Measurements from ENCODE around the gene NOL8.

The NOL8 gene

DNA sequence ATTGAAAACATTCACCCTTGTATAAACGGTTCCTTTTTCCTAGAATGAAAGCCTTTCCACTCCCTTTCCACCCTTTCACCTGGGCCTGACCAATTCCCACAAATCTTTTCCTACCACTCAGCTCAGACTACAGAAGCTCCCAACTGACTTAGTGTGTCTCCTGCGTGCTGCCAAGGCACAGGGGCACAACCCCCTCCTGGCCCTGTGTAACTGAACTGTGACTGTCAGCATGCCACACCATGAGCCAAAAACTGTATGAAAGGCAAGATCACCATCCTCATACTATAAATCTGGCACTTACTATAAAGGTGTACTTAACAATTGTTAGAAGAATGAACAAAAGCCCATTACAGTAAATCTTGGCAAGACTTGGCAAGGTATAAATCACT, 11.5 kb downstream of the NOL8 start:
- no peaks in the 10 kb centered on the region for H3K9me3 ChIP-seq (ENCODE audit: control insufficient read depth in 1 of 2, low read length in 2 of 2)
- H3K27me3 ChIP-seq (ENCODE audit: control insufficient read depth in 1 of 2, insufficient read depth in 2 of 2, low read length in 2 of 2), result no peaks in the 10 kb centered on the region
- peaks cover 46 to 76% of the 10 kb centered on the region in 2 donors for H3K36me3 ChIP-seq (ENCODE audit: control insufficient read depth in 1 of 2, insufficient read depth in 2 of 2, low read length in 2 of 2)
- H3K4me1 ChIP-seq (ENCODE audit: control insufficient read depth in 1 of 2, insufficient read depth in 2 of 2, low read length in 2 of 2), result no peaks in the 10 kb centered on the region
- no peak overlapping the region for H3K27ac ChIP-seq (ENCODE audit: low read depth, low read length)
- H3K9ac ChIP-seq (ENCODE audit: low read depth in 1 of 2, low read length in 2 of 2), result no peak overlapping the region
- no peak overlapping the region for H3K4me3 ChIP-seq (ENCODE audit: low read depth in 1 of 2, low read length in 2 of 2)

DNA sequence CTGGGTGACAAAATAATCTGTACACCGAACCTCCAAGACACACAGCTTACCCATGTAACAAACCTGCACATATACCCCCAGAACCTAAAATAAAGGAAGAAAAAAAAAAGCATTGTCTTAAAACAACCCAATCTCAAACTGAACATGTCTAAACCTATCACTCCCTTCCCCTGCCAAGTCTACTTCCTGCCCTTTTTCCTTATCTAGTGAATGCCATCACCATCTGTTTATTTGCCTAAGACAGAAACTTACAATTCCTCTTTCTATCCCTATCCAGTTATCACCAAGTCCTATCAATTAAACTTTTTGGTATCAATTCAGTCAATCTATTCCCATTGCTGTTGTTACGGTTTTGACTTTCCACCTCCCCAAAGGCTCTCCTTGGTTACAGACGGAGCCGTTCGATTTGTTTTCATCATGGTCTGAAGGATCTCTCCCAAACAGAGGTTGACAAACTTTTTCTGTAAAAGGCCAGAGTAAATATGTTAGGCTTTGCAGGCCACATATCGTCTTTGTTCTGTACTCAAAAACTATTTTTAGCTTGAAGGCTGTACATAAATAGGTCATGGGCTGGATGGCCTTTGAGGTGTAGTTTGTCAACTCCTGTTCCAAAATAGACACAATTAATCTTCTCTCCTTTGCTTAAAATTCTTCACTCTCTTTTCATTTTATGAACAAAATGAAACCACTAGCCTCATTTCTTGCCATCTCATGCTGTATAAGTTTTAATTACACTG, 12.1 kb downstream of the NOL8 start:
- Histone ChIP-seq H3K9ac (ENCODE audit: low read depth in 1 of 2, low read length in 2 of 2) (no peak overlapping the region), H3K27ac (ENCODE audit: low read depth, low read length) (no peak overlapping the region)

DNA sequence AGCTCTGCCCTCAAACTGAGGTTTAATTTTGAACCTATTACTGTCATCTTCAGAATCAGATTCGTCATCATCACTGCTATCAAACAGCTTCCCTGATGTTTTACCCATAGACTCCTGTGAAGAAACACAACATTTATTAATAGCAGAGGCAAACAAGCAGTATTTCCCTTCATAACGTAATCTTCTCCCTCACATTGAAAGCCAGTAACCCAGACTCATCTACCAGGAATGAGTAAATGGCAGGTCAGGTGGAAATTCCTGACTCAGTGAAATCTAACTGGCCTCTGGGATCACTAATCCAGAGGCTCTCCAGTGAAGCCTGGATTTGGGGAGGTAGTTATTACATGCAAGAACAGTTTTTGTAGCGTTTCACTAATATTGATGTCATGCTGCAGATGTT, 14.6 kb downstream of the NOL8 start:
- H3K27me3 ChIP-seq (ENCODE audit: control insufficient read depth in 1 of 2, insufficient read depth in 2 of 2, low read length in 2 of 2), result no peaks in the 10 kb centered on the region
- peaks cover 36 to 77% of the 10 kb centered on the region in 2 donors for H3K36me3 ChIP-seq (ENCODE audit: control insufficient read depth in 1 of 2, insufficient read depth in 2 of 2, low read length in 2 of 2)

More for the DNA sequence above, 12.1 kb downstream of the NOL8 start:
- Histone ChIP-seq H3K36me3 (ENCODE audit: control insufficient read depth in 1 of 2, insufficient read depth in 2 of 2, low read length in 2 of 2) (peaks cover 45 to 76% of the 10 kb centered on the region in 2 donors), H3K4me3 (ENCODE audit: low read depth in 1 of 2, low read length in 2 of 2) (no peak overlapping the region), H3K27me3 (ENCODE audit: control insufficient read depth in 1 of 2, insufficient read depth in 2 of 2, low read length in 2 of 2) (no peaks in the 10 kb centered on the region), H3K9me3 (ENCODE audit: control insufficient read depth in 1 of 2, low read length in 2 of 2) (no peaks in the 10 kb centered on the region), H3K4me1 (ENCODE audit: control insufficient read depth in 1 of 2, insufficient read depth in 2 of 2, low read length in 2 of 2) (no peaks in the 10 kb centered on the region)

DNA sequence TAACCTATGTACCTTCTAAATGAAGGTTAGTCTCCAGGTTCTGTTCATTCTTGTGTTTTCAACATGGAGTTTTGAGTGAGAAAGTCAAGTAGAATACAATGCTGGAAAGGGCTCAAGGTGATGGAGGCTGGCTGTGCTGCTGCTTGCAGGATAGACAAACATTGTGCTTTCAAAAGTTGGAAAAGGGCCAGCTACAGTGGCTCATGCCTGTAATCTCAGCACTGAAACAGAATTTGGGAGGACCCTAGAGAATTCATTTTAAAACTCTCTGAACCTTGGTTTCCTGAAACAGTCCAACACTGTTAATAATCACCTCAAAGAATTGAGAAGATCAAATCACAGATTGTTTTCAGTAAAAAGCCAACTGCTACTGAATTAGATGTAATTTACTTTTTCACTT, 16.3 kb downstream of the NOL8 start:
- no peak overlapping the region for H3K9ac ChIP-seq (ENCODE audit: low read depth in 1 of 2, low read length in 2 of 2)
- H3K27me3 ChIP-seq (ENCODE audit: control insufficient read depth in 1 of 2, insufficient read depth in 2 of 2, low read length in 2 of 2), result no peaks in the 10 kb centered on the region
- no peaks in the 10 kb centered on the region for H3K4me1 ChIP-seq (ENCODE audit: control insufficient read depth in 1 of 2, insufficient read depth in 2 of 2, low read length in 2 of 2)
- H3K4me3 ChIP-seq (ENCODE audit: low read depth in 1 of 2, low read length in 2 of 2), result no peak overlapping the region
- H3K9me3 ChIP-seq (ENCODE audit: control insufficient read depth in 1 of 2, low read length in 2 of 2), result no peaks in the 10 kb centered on the region
- H3K27ac ChIP-seq (ENCODE audit: low read depth, low read length), result no peak overlapping the region
- peaks cover 35 to 80% of the 10 kb centered on the region in 2 donors for H3K36me3 ChIP-seq (ENCODE audit: control insufficient read depth in 1 of 2, insufficient read depth in 2 of 2, low read length in 2 of 2)

More for the DNA sequence above, 14.6 kb downstream of the NOL8 start:
- Histone ChIP-seq H3K9ac (ENCODE audit: low read depth in 1 of 2, low read length in 2 of 2) (no peak overlapping the region), H3K4me3 (ENCODE audit: low read depth in 1 of 2, low read length in 2 of 2) (no peak overlapping the region), H3K9me3 (ENCODE audit: control insufficient read depth in 1 of 2, low read length in 2 of 2) (no peaks in the 10 kb centered on the region), H3K4me1 (ENCODE audit: control insufficient read depth in 1 of 2, insufficient read depth in 2 of 2, low read length in 2 of 2) (no peaks in the 10 kb centered on the region), H3K27ac (ENCODE audit: low read depth, low read length) (no peak overlapping the region)

DNA sequence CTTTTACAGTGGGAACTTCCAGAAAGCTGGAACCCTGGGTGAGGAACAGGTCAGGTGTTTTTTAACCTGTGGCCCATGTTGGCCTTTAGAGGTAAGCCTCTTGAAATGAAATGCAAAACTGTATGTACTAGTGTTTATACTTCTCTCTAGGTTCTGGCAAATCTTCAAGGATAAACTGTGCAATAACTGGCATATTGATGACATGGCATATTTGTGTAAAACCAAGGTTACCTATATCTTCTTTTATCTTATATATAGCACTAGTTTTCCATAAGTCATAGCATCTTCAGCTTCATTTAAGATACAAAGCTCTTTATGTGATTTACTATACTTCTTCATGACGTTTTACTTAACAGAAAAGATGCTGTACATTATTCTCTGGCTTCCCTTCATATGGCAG, 24.2 kb downstream of the NOL8 start:
- no peaks in the 10 kb centered on the region for H3K9me3 ChIP-seq (ENCODE audit: control insufficient read depth in 1 of 2, low read length in 2 of 2)
- H3K27ac ChIP-seq (ENCODE audit: low read depth, low read length), result no peak overlapping the region
- peaks cover 42 to 76% of the 10 kb centered on the region in 2 donors for H3K36me3 ChIP-seq (ENCODE audit: control insufficient read depth in 1 of 2, insufficient read depth in 2 of 2, low read length in 2 of 2)
- H3K4me3 ChIP-seq (ENCODE audit: low read depth in 1 of 2, low read length in 2 of 2), result no peak overlapping the region
- no peaks in the 10 kb centered on the region for H3K27me3 ChIP-seq (ENCODE audit: control insufficient read depth in 1 of 2, insufficient read depth in 2 of 2, low read length in 2 of 2)
- no peak overlapping the region for H3K9ac ChIP-seq (ENCODE audit: low read depth in 1 of 2, low read length in 2 of 2)
- no peaks in the 10 kb centered on the region for H3K4me1 ChIP-seq (ENCODE audit: control insufficient read depth in 1 of 2, insufficient read depth in 2 of 2, low read length in 2 of 2)

DNA sequence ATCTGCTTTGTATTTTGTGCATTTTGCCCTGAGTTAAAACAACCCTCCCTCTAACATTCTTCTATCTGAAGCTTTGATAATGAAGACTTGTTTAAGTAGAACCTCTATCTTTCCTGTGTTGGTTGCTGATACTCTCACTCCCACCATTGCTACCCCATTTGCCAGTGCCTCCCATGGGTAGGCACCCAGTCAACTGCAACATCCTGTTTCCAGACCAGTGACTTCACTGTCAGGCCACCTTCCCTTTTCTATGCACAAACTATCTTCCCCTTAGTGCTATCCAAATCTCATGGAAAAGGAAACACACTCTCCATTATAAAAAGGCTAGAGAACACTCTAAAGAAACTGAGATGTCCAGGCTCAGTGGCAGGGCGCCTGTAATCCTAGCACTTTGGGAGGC, 26.0 kb downstream of the NOL8 start:
- Histone ChIP-seq H3K36me3 (ENCODE audit: control insufficient read depth in 1 of 2, insufficient read depth in 2 of 2, low read length in 2 of 2) (peaks cover 31 to 58% of the 10 kb centered on the region in 2 donors), H3K4me1 (ENCODE audit: control insufficient read depth in 1 of 2, insufficient read depth in 2 of 2, low read length in 2 of 2) (peaks cover 8% of the 10 kb centered on the region in 2 donors)

DNA sequence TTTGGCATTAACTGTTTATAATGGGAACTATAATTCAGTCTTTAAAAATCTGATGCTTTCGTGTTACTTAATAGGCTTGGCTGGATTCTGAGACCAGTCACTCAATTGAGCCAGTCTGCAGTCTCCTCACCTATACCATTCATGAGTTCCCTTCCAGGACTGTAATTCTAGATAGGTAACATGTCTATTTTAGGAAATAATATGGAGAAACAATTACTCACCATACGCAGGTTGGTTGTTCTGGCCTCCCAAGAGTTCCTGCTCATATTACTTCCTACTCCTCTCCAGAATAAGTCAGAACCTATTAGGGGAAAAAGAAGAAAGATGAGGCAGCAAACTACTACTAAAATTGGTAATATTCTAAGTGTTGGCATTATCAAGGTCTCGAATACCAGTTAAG, 27.1 kb downstream of the NOL8 start:
- H3K36me3 ChIP-seq (ENCODE audit: control insufficient read depth in 1 of 2, insufficient read depth in 2 of 2, low read length in 2 of 2), result peaks cover 30 to 50% of the 10 kb centered on the region in 2 donors
- no peaks in the 10 kb centered on the region for H3K9me3 ChIP-seq (ENCODE audit: control insufficient read depth in 1 of 2, low read length in 2 of 2)
- no peak overlapping the region for H3K4me3 ChIP-seq (ENCODE audit: low read depth in 1 of 2, low read length in 2 of 2)
- H3K9ac ChIP-seq (ENCODE audit: low read depth in 1 of 2, low read length in 2 of 2), result peak overlapping the region in 1 of 2 donors; percentile 39
- peaks cover 8% of the 10 kb centered on the region in 2 donors for H3K4me1 ChIP-seq (ENCODE audit: control insufficient read depth in 1 of 2, insufficient read depth in 2 of 2, low read length in 2 of 2)
- no peak overlapping the region for H3K27ac ChIP-seq (ENCODE audit: low read depth, low read length)
- H3K27me3 ChIP-seq (ENCODE audit: control insufficient read depth in 1 of 2, insufficient read depth in 2 of 2, low read length in 2 of 2), result no peaks in the 10 kb centered on the region

More for the DNA sequence above, 26.0 kb downstream of the NOL8 start:
- Histone ChIP-seq H3K4me3 (ENCODE audit: low read depth in 1 of 2, low read length in 2 of 2) (no peak overlapping the region), H3K9me3 (ENCODE audit: control insufficient read depth in 1 of 2, low read length in 2 of 2) (no peaks in the 10 kb centered on the region), H3K27ac (ENCODE audit: low read depth, low read length) (no peak overlapping the region), H3K27me3 (ENCODE audit: control insufficient read depth in 1 of 2, insufficient read depth in 2 of 2, low read length in 2 of 2) (no peaks in the 10 kb centered on the region), H3K9ac (ENCODE audit: low read depth in 1 of 2, low read length in 2 of 2) (no peak overlapping the region)

DNA sequence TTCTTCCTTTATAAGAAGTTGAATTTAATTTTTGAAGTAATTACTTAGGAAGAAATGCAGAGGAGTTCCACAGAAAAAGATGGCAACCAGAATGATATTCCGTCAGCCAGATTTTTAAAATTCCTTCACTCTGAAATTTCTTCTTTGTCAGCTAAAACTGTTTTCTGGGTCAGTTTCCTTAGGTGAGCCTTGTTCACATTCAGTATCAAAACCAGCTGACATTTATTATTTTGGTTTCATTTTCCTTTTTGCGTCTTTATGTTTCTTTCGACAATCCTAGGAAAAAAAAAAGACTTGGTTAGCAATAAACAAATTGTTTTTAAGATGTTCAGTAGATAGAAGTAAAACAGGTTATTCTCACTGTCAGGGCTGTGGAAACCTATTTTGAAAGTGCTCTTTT, 27.5 kb downstream of the NOL8 start:
- Histone ChIP-seq H3K9me3 (ENCODE audit: control insufficient read depth in 1 of 2, low read length in 2 of 2) (no peaks in the 10 kb centered on the region), H3K36me3 (ENCODE audit: control insufficient read depth in 1 of 2, insufficient read depth in 2 of 2, low read length in 2 of 2) (peaks cover 25 to 46% of the 10 kb centered on the region in 2 donors), H3K9ac (ENCODE audit: low read depth in 1 of 2, low read length in 2 of 2) (peak overlapping the region in 1 of 2 donors; percentile 39), H3K4me1 (ENCODE audit: control insufficient read depth in 1 of 2, insufficient read depth in 2 of 2, low read length in 2 of 2) (peaks cover 11 to 13% of the 10 kb centered on the region in 2 donors), H3K27me3 (ENCODE audit: control insufficient read depth in 1 of 2, insufficient read depth in 2 of 2, low read length in 2 of 2) (no peaks in the 10 kb centered on the region), H3K27ac (ENCODE audit: low read depth, low read length) (no peak overlapping the region), H3K4me3 (ENCODE audit: low read depth in 1 of 2, low read length in 2 of 2) (no peak overlapping the region)

DNA sequence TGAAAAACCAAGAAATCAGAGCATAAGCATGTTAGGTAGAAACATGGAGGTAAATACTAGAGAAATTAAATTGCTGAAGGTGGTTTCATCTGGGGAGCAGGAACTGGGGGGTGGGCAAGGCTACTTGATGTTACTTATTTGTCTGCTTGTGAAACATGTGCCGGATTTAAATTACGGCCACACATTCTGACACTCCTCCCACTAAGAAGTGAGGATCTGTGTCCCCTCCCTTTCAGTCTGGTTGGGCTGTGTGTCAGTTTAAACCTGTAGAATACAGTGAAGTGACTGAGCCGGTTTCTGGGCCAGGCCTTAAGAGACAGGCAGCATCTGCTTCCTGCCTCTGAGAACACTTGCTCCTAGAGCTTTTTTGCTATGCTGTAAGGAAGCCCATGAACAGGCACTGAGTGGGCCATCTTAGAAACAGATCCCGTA, 29.3 kb downstream of the NOL8 start:
- H3K27me3 ChIP-seq (ENCODE audit: control insufficient read depth in 1 of 2, insufficient read depth in 2 of 2, low read length in 2 of 2), result no peaks in the 10 kb centered on the region
- no peaks in the 10 kb centered on the region for H3K9me3 ChIP-seq (ENCODE audit: control insufficient read depth in 1 of 2, low read length in 2 of 2)
- peaks cover 15 to 29% of the 10 kb centered on the region in 2 donors for H3K36me3 ChIP-seq (ENCODE audit: control insufficient read depth in 1 of 2, insufficient read depth in 2 of 2, low read length in 2 of 2)
- H3K9ac ChIP-seq (ENCODE audit: low read depth in 1 of 2, low read length in 2 of 2), result no peak overlapping the region
- no peak overlapping the region for H3K4me3 ChIP-seq (ENCODE audit: low read depth in 1 of 2, low read length in 2 of 2)
- H3K27ac ChIP-seq (ENCODE audit: low read depth, low read length), result no peak overlapping the region
- H3K4me1 ChIP-seq (ENCODE audit: control insufficient read depth in 1 of 2, insufficient read depth in 2 of 2, low read length in 2 of 2), result peaks cover 20 to 21% of the 10 kb centered on the region in 2 donors

DNA sequence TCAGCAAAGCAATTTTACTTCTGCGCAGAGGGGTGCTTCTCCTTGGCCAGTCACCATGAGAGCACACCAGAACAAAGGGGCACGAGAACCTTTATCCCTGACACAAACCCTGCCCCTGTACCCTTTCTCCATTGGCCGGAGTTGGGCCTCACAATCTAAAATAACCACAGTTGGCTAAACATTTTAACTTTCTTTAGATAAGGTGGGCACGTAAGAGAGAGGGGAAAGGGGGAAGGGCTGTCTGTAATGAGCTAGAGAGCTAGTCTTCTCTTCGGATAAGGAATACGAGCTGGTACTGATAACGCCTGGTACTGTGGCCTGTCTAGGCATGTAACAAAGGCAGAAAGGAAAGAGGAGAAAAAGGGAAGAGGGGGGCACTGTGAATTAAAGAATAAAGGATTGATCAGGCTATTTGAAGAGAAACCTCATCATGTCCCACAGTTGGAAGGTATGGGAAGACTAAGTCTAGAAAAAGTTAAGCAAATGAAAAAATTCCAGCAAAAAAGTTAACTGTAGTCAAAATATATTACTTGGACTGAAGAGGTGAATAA, 29.8 kb downstream of the NOL8 start:
- H3K9me3 ChIP-seq (ENCODE audit: control insufficient read depth in 1 of 2, low read length in 2 of 2), result no peaks in the 10 kb centered on the region
- H3K9ac ChIP-seq (ENCODE audit: low read depth in 1 of 2, low read length in 2 of 2), result no peak overlapping the region
- peaks cover 13 to 23% of the 10 kb centered on the region in 2 donors for H3K36me3 ChIP-seq (ENCODE audit: control insufficient read depth in 1 of 2, insufficient read depth in 2 of 2, low read length in 2 of 2)
- no peak overlapping the region for H3K27ac ChIP-seq (ENCODE audit: low read depth, low read length)
- peaks cover 20 to 21% of the 10 kb centered on the region in 2 donors for H3K4me1 ChIP-seq (ENCODE audit: control insufficient read depth in 1 of 2, insufficient read depth in 2 of 2, low read length in 2 of 2)
- no peaks in the 10 kb centered on the region for H3K27me3 ChIP-seq (ENCODE audit: control insufficient read depth in 1 of 2, insufficient read depth in 2 of 2, low read length in 2 of 2)
- H3K4me3 ChIP-seq (ENCODE audit: low read depth in 1 of 2, low read length in 2 of 2), result no peak overlapping the region
